ENCODE data around the gene SS18.
"Not testable (repeated sequence)": the region's sequence is repeated elsewhere in the genome, so short reads cannot be mapped to it uniquely, and the experiment has no call there.

The SS18 gene

GRCh38 chr18:26090130-26091046 lies at the start of gene SS18:
TSS of gene SS18 (minus strand) at chr18:26090613. CDS start at chr18:26090569, 44 bp downstream.
- DNase-seq: peak; percentile 96

- DNase-seq: no peak
Measured at GRCh38 chr18:26135548-26135947, 45.1 kb upstream of the SS18 start.

GRCh38 chr18:26134107-26134506 lies 43.7 kb upstream of the SS18 start:
- no peak for DNase-seq

GRCh38 chr18:26133652-26134051 lies 43.2 kb upstream of the SS18 start, which contains the start of gene PSMA8:
TSS of gene PSMA8 (plus strand) at chr18:26133869. CDS start at chr18:26133966, 97 bp downstream.
- peak; percentile 82 for DNase-seq

- not testable (repeated sequence) for DNase-seq
Measured at GRCh38 chr18:26128192-26128591, 37.8 kb upstream of the SS18 start.

GRCh38 chr18:26127786-26128185 lies 37.4 kb upstream of the SS18 start:
- DNase-seq: no peak

GRCh38 chr18:26121994-26122393 lies 31.6 kb upstream of the SS18 start:
- not testable (repeated sequence) for DNase-seq

GRCh38 chr18:26121476-26121875 lies 31.1 kb upstream of the SS18 start:
- no peak for DNase-seq

GRCh38 chr18:26119246-26119645 lies 28.8 kb upstream of the SS18 start:
- no peak for DNase-seq

- DNase-seq: no peak
Measured at GRCh38 chr18:26104035-26104434, 13.6 kb upstream of the SS18 start.

GRCh38 chr18:26103579-26103978 lies 13.2 kb upstream of the SS18 start:
- peak; percentile 69 for DNase-seq

- no peak for DNase-seq
Measured at GRCh38 chr18:26097563-26097962, 7.2 kb upstream of the SS18 start.

GRCh38 chr18:26096852-26097251 lies 6.4 kb upstream of the SS18 start:
- no peak for DNase-seq

- DNase-seq: no peak
Measured at GRCh38 chr18:26091047-26091630, 726 bp upstream of the SS18 start.

- DNase-seq: no peak
Measured at GRCh38 chr18:26089293-26090129, 902 bp downstream of the SS18 start.

- DNase-seq: no peak
Measured at GRCh38 chr18:26088487-26088886, 1.9 kb downstream of the SS18 start.

GRCh38 chr18:26086959-26087358 lies 3.5 kb downstream of the SS18 start:
- DNase-seq: no peak

- no peak for DNase-seq
Measured at GRCh38 chr18:26085056-26085455, 5.4 kb downstream of the SS18 start.

- no peak for DNase-seq
Measured at GRCh38 chr18:26083099-26083498, 7.3 kb downstream of the SS18 start.

GRCh38 chr18:26082475-26082874 lies 7.9 kb downstream of the SS18 start:
- no peak for DNase-seq

- no peak for DNase-seq
Measured at GRCh38 chr18:26074246-26074645, 16.2 kb downstream of the SS18 start.

- no peak for DNase-seq
Measured at GRCh38 chr18:26073758-26074157, 16.7 kb downstream of the SS18 start.

GRCh38 chr18:26071725-26072124 lies 18.7 kb downstream of the SS18 start:
- DNase-seq: no peak

All from activated effector memory CD4-positive, alpha-beta T cell treated with anti-CD3 and anti-CD28 coated beads, Interleukin-2, amount 50 U/mL, for 16 hours (primary cell).